ENCODE data around the gene DCAF11. TPM values are rescaled to one million over a fixed set of nuclear protein-coding genes. Genes with fewer than 3 reads are reported as not detected.

Gene DCAF11
- total and polyA plus RNA-seq, 2 of the 8 experiments (the other 6 are each of a cell fraction or from before 2014, with no cell fraction given): 60.4 to 63.6 TPM

DNA sequence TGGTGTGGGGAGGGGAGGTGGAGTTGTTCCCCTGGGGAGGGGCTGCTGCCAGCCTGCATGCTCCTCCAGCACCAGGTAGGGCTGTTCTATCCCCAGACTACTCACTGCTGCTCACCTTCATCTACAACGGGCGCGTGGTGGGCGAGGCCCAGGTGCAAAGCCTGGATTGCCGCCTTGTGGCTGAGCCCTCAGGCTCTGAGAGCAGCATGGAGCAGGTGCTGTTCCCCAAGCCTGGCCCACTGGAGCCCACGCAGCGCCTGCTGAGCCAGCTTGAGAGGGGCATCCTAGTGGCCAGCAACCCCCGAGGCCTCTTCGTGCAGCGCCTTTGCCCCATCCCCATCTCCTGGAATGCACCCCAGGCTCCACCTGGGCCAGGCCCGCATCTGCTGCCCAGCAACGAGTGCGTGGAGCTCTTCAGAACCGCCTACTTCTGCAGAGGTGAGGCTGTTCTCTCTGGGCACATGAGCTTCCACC is 50.0 kb downstream of the DCAF11 start:
- Histone ChIP-seq H3K79me1 (ENCODE audit: low read depth, low read length) (no peaks in the 10 kb centered on the region), H3K9ac (replicated peaks in 1 of 4; ENCODE audit: extremely low read depth in 1 of 4, low read depth in 3 of 4, low read length in 3 of 4) (no peak overlapping the region), H4K20me1 (replicated peaks in 1 of 2; ENCODE audit: control insufficient read depth in 1 of 2, insufficient read depth in 2 of 2, low read length in 2 of 2) (peaks cover 0 to 16% of the 10 kb centered on the region in 2 experiments), H2AK5ac (ENCODE audit: low read depth, low read length) (no peak overlapping the region), H3K9me3 (ENCODE audit: insufficient read depth in 2 of 2, low read depth in 1 of 2, low read length in 1 of 2) (no peaks in the 10 kb centered on the region), H4K5ac (ENCODE audit: insufficient read length, low read depth, low read length) (no peak overlapping the region), H3K27me3 (replicated peaks in 1 of 4; ENCODE audit: control insufficient read depth in 3 of 4, extremely low read depth in 1 of 4, insufficient read depth in 3 of 4, low read length in 3 of 4) (no peaks in the 10 kb centered on the region), H2BK5ac (ENCODE audit: low read depth, low read length) (no peak overlapping the region), H2AFZ (ENCODE audit: low read length) (no peak overlapping the region), H2BK20ac (ENCODE audit: low read length) (no peak overlapping the region), H3K56ac (replicated peaks; ENCODE audit: insufficient read length, low read depth, low read length) (no peak overlapping the region), H2BK12ac (ENCODE audit: low read depth, low read length) (no peak overlapping the region), H3K18ac (ENCODE audit: extremely low read depth, low read length) (no peak overlapping the region), H3K23ac (ENCODE audit: insufficient read length) (no peak overlapping the region), H3K23me2 (ENCODE audit: low read depth, low read length) (0 out of 2 replicates have a peak, but pooled peaks cover 2% of the 10 kb centered on the region), H2BK15ac (ENCODE audit: low read length) (no peak overlapping the region), H4K8ac (ENCODE audit: extremely low read depth, insufficient read depth, low read length) (no peak overlapping the region), H3K14ac (ENCODE audit: insufficient read length) (no peak overlapping the region), H3K4me1 (replicated peaks in 1 of 4; ENCODE audit: control insufficient read depth in 3 of 4, insufficient read depth in 4 of 4, low read length in 3 of 4) (peaks cover 0 to 10% (median 2%) of the 10 kb centered on the region in 4 experiments; a peak in 3 of 7 replicates), H3K4ac (replicated peaks; ENCODE audit: insufficient read length, low read depth, low read length) (no peak overlapping the region), H2BK120ac (replicated peaks; ENCODE audit: low read depth, low read length) (no peak overlapping the region), H3K4me2 (ENCODE audit: insufficient read depth in 1 of 2, low read depth in 2 of 2, low read length in 2 of 2) (no peak overlapping the region), H3K36me3 (ENCODE audit: control insufficient read depth in 2 of 4, insufficient read depth in 4 of 4, low read length in 3 of 4) (peaks cover 0 to 26% (median 11%) of the 10 kb centered on the region in 4 experiments; a peak in 7 of 8 replicates), H4K91ac (replicated peaks; ENCODE audit: insufficient read length, low read length) (no peak overlapping the region), H3K79me2 (ENCODE audit: control insufficient read depth in 1 of 2, insufficient read depth in 2 of 2, low read length in 2 of 2) (no peaks in the 10 kb centered on the region), H3K27ac (ENCODE audit: low read depth, low read length) (no peak overlapping the region), H3K4me3 (ENCODE audit: extremely low read depth in 1 of 4, insufficient read depth in 2 of 4, low read depth in 3 of 4, low read length in 4 of 4) (no peak overlapping the region)
- FAIRE-seq: no peak
- no peak for TF ChIP-seq GTF2F1 (IDR thresholded peaks at IDR 0.05; ENCODE audit: borderline replicate concordance, low read depth, low read length)
- no peak for TF ChIP-seq MAFK (IDR thresholded peaks at IDR 0.05; ENCODE audit: low read depth, low read length)
- no peak for TF ChIP-seq BRCA1 (IDR thresholded peaks at IDR 0.05; ENCODE audit: low read depth, low read length)
- no peak for TF ChIP-seq CEBPB (IDR thresholded peaks at IDR 0.05; ENCODE audit: low read depth, low read length)
- DNase-seq (ENCODE audit: low read depth in 1 of 2, low spot score in 2 of 2): no peak
- ChIA-PET POLR2A (ENCODE audit: partially characterized antibody) (interaction anchor here (0.8 to 7.6 kb wide), 8 partner anchors 9 to 59 kb away, joined by 3 to 93 read pairs (median 4); partner anchors contain the start of genes PSME2, RNF31 and TM9SF1), CTCF (ENCODE audit: partially characterized antibody) (interaction anchor here (1.2 kb wide), 1 partner anchor 133 kb away, joined by 3 read pairs; no protein-coding TSS in a partner anchor)
- 93% methylated on average over 14 of the region's 14 CpGs; no CpG with 5 or more reads in 1 of the 2 experiments for WGBS, 2 experiments (ENCODE audit: extremely low coverage in 1 of 2, insufficient coverage in 1 of 2, insufficient read length in 1 of 2, insufficient replicate concordance in 2 of 2, low coverage in 1 of 2, low lambda C conversion rate in 2 of 2, missing lambda C conversion rate in 1 of 2)

Measured in H1 (cell line).